Globus pallidus (tissue), 1 donor: ENCODE results near the gene SLC35D2.
"Not testable (repeated sequence)": the region's sequence is repeated elsewhere in the genome, so short reads cannot be mapped to it uniquely, and the experiment has no call there.

Source experiments
- DNase-seq: peaks from one replicate; pipeline ENCODE4 v3.0.0-alpha.2; 2015; ENCODE audit warnings: low spot score

SLC35D2 gene

DNA sequence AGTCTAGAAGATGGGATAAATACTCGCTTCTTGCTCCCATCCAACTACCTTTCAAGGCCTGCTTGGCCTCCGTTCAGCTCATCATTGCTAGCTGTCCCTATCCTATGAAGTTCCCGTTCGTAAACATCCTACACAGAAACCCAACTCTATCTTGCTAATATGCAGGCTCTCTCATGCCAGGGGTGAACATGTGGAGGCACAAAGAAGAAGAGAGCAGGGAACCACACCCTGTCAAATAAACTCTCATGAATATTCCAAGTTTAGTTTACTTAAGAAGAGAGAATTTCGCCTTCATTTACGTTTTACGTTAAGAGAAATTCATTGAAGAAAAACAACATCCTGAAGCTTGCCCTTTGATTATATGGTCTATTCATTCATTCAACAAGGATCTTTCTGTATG lies 73.7 kb downstream of the SLC35D2 start:
- DNase-seq: no peak

DNA sequence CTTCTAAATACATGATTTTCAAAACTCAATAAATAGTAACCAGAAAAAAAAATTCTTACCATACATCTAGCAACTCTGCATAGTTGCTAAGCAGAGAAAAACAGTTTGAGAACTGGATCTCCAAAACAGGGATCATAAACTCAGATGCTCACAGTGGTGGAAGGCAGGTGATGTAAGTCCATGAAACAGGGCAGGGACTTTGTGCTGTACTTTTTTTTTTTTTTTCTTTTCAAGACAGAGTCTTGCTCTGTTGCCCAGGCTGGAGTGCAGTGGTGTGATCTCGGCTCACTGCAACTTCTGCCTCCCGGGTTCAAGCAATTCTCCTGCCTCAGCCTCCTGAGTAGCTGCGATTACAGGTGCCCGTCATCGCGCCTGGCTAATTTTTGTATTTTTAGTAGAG lies 76.6 kb downstream of the SLC35D2 start:
- not testable (repeated sequence) for DNase-seq

DNA sequence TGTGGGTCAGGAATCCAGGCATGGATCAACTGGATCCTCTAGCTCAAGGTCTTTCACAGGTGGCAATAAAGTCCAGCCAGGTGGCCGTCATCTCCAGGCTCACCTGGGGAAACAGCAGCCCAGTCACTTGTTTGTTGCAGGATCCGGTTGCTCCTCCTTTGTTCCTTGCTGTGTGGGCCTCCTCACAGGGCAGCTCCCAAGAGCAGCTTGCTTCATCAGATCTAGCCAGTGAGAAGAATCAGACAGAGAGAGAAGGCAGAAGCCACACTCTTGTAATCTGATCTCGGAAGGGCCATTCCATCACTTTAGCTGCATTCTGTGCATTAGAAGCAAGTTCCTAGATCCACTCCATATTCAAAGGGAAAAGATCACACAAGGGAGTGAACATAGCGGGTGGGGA lies 78.3 kb downstream of the SLC35D2 start:
- DNase-seq: no peak

DNA sequence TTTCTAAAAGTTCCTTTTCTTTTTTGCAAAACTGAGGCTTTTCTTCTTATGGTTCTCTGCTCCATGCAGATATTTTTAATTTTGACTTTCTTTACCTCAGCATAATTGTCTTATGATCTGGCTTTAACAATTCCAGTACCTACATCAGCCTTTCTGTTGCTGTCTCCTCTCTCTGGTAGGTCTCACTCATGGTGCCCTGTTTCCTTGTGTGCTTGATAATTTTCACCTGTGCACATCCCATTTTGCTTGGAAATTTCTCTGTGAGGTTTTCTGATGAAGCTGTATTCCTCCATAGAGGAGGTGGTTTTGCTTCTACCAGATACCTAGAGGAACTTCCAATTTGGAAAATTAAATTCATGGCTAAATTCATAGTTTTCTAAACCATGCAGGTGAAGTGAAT lies 79.3 kb downstream of the SLC35D2 start:
- no peak for DNase-seq

- no peak for DNase-seq
Measured at GRCh38 chr9:96302021-96302420, 81.5 kb downstream of the SLC35D2 start, which contains the start of gene HSD17B3. Gene HSD17B3 (minus strand): TSS chr9:96302176. CDS start chr9:96302104, 72 bp downstream.

GRCh38 chr9:96299823-96300222 lies 83.7 kb downstream of the SLC35D2 start:
- DNase-seq: no peak

DNA sequence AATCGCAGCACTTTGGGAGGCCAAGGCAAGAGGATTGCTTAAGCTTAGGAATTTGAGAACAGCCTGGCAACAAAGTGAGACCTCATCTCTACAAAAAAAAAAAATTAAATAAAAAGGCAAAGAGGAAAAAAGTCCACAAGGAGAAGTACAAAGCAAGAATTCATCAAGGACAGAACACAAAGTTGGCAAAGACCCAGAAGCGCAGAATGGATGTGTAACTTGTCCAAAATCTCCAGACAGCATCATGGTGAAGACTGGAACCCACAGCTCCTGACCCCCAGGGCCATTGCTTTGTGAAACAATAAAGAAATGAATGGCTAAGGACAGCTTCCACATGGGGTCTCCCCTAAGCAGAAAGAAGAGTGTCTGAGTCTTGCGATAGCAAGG lies 89.4 kb downstream of the SLC35D2 start:
- DNase-seq: peak; percentile 5

DNA sequence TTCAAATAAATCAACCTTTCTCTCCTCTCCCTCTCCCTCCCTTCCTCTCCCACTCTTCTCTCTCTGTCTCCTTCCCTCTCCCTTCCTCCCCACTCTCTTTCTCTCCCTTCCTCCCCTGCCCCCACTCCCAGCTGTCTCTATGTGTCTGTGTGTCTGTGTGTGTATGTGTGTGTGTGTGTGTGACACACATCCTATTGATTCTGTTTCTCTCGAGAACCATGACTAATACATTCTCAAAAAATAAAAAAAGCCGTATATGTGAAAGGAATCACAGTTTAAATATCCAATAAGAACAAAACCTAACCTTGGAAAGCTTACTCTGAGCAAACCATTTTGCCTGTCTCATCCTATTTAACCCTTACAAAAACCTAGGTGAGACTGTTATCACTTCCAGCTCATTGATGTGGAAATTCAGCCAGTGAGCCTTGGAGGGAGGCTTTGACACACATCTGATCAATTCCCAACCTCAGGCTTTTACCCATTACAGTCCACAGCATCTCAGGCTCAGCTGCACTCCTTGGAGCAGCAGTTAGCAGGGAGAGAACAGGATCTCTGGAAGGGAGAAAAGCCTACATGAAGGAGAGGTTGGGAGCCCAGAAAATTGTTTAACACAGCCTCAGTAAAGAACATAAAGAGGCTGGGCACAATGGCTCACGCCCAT lies 89.9 kb downstream of the SLC35D2 start:
- DNase-seq: peak; percentile 26

- no peak for DNase-seq
Measured at GRCh38 chr9:96289392-96289791, 94.1 kb downstream of the SLC35D2 start.

DNA sequence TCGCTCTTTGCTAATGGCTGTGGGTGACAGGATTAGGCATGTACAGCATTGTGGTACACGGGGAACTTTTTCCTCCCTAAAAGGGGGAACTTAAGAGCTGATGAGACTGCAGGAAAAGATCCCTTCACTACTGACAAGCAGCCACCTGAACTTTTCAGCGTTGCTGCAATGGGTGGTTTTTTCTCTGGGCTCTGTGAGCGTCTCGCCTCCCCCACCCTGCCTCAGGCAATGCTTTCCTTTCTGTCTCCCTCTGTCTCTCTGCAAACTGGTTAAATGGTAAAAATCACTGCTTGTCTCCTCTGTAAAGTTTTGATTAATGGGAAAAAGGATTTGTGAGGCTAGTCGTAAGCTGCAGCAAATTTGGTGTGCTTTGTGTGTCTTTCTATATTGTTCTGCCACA lies 101.9 kb downstream of the SLC35D2 start:
- DNase-seq: no peak

- no peak for DNase-seq
Measured at GRCh38 chr9:96279932-96280331, 103.6 kb downstream of the SLC35D2 start.

- DNase-seq: no peak
Measured at GRCh38 chr9:96274939-96275338, 108.6 kb downstream of the SLC35D2 start.
